Activated T-cell treated with anti-CD3 and anti-CD28 coated beads, Interleukin-2, amount 50 U/mL, for 24 hours (primary cell): ENCODE data around the gene PLCD3.

Source experiments
- DNase-seq: peaks from one replicate; pipeline ENCODE4 v3.0.0-alpha.2; 2020
- H3K27ac Mint-ChIP-seq: 2 replicates; pipeline ENCODE4 v1.8.0; 2020; ENCODE audit warnings: mild to moderate bottlenecking, mixed read lengths
- H3K27me3 Mint-ChIP-seq: 2 replicates; pipeline ENCODE4 v1.8.0; 2020; ENCODE audit warnings: mixed read lengths
- H3K36me3 Mint-ChIP-seq: 2 replicates; pipeline ENCODE4 v1.8.0; 2020; ENCODE audit warnings: low read depth, mixed read lengths
- H3K4me1 Mint-ChIP-seq: 2 replicates; pipeline ENCODE4 v1.8.0; 2020; ENCODE audit warnings: low read depth, mixed read lengths
- H3K4me3 Mint-ChIP-seq: 2 replicates; pipeline ENCODE4 v1.8.0; 2020; ENCODE audit warnings: mild to moderate bottlenecking, moderate library complexity, mixed read lengths
- H3K9me3 Mint-ChIP-seq: 2 replicates; pipeline ENCODE4 v1.8.0; 2020; ENCODE audit warnings: mixed read lengths

The PLCD3 gene

DNA sequence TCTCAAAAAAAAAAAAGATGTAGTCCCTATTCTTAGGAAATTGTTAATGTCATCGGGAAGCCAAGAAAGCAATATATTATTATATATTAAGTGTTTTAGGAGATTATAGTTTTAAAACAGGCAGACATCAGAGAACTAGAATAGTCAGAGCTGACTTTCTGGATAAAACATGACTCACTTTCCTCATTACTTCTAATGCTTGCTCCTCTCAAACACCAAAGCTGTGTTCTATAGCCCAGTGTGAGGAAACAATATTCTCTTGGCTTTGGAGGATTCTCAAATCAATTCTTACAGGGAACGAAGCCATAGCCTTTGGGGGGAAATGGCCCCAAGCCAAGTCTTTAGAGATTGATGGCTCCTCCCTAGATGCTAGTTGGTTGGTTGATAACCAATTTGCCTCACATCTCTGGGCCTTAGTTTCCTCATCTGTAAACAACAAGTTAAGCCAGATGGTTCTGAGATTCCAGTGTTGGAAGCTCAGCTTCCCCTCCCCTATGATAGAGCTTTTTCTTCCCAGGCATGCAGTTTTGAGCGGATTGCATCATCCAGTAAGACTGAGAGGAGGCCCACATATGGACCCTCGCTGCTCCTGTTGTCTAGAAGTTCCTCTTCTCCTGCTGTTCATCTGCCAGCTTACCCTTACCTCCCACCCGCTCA is 58.8 kb downstream of the PLCD3 start:
- H3K4me1 Mint-ChIP-seq: peaks cover 52% of the 10 kb centered on the region
- no peak for DNase-seq
- no peak overlapping the region for H3K4me3 Mint-ChIP-seq
- H3K27me3 Mint-ChIP-seq: no peaks in the 10 kb centered on the region
- peaks cover 80% of the 10 kb centered on the region for H3K36me3 Mint-ChIP-seq
- H3K27ac Mint-ChIP-seq: peak overlapping the region; percentile 14
- no peaks in the 10 kb centered on the region for H3K9me3 Mint-ChIP-seq

DNA sequence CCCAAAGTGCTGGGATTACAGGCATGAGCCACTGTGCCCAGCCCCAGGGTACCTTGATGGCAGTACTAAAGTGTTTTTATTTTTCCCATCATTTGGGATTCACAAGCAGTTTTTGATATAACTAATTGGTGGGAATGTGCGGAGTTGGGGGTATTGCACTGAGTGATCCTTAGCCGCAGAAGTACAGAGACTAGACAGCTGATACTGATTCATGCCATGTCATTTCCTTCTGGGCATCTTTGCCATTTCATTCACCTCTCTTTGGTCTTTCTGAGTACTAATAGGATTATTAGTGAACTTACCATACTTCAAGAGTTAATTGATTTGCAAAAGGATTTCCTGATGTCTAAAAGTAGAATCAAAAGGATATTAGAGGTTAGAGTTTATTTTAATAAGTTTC is 61.5 kb downstream of the PLCD3 start:
- Mint-ChIP-seq H3K27ac (peak overlapping the region; percentile 63), H3K4me1 (peaks cover 47% of the 10 kb centered on the region), H3K36me3 (peaks cover 80% of the 10 kb centered on the region), H3K4me3 (no peak overlapping the region), H3K9me3 (no peaks in the 10 kb centered on the region), H3K27me3 (no peaks in the 10 kb centered on the region)
- no peak for DNase-seq

DNA sequence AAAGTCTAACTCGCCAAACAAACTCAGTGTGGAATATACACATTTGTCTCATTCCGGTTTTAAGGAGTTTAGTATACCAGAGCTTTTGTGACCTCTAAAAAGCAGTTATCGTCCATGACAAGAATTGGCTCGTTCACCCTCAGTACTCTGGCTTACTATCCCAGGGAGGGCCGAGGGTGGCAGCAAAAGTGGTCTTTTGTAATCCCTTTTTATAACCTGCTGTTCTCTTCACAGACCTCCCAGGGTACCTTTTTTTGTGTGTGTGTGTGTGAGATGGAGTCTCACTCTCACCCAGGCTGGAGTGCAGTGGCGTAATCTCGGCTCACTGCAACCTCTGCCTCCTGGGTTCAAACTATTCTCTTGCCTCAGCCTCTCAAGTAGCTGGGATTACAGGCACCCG is 62.3 kb downstream of the PLCD3 start:
- H3K27me3 Mint-ChIP-seq: no peaks in the 10 kb centered on the region
- peaks cover 78% of the 10 kb centered on the region for H3K36me3 Mint-ChIP-seq
- DNase-seq: no peak
- peaks cover 47% of the 10 kb centered on the region for H3K4me1 Mint-ChIP-seq
- no peaks in the 10 kb centered on the region for H3K9me3 Mint-ChIP-seq
- peak overlapping the region; percentile 44 for H3K27ac Mint-ChIP-seq
- no peak overlapping the region for H3K4me3 Mint-ChIP-seq

DNA sequence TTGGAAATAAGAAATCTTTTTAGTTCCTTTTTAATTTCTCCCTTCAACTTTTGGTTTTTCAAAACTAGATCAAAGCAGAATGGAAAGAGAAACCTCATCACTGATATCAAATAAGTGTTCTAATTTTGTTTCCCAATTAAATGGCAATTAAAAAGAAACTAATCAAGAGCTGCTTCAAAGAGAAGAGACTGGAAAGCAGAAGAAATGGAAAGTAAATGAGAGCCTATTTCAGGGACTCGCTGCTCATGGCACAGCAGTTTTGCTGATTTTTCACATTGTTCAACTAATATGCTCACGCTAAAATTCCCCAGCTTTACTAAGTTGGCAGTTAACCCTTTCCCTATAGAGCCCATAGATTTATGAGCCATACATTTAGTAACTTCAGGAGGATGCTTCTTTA is 64.7 kb downstream of the PLCD3 start:
- no peaks in the 10 kb centered on the region for H3K9me3 Mint-ChIP-seq
- no peaks in the 10 kb centered on the region for H3K27me3 Mint-ChIP-seq
- H3K27ac Mint-ChIP-seq: peak overlapping the region; percentile 57
- no peak for DNase-seq
- peaks cover 74% of the 10 kb centered on the region for H3K36me3 Mint-ChIP-seq
- peaks cover 56% of the 10 kb centered on the region for H3K4me1 Mint-ChIP-seq
- no peak overlapping the region for H3K4me3 Mint-ChIP-seq

DNA sequence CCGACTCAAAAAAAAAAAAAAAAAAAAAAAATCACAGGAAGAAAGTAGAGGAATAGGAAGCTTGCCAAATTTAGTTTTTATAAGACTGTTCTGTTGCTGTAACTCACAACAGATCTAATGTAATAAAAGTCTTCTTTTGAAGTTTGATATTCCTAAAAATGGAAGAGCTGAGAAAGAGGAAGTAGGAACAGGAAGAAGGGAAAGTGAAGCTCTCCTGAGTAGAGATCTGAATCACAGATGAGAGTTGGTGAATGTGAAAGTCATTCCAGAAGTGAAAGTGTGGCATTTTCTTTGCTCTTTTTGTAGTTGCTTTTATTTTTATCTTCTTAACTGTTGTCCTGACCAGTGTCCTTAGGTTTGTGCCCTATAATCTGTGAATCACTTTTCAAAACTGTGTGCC is 69.1 kb downstream of the PLCD3 start:
- Mint-ChIP-seq H3K9me3 (no peaks in the 10 kb centered on the region), H3K27me3 (no peaks in the 10 kb centered on the region), H3K36me3 (peaks cover 79% of the 10 kb centered on the region), H3K4me3 (peak overlapping the region; percentile 93), H3K27ac (peak overlapping the region; percentile 87), H3K4me1 (peaks cover 60% of the 10 kb centered on the region)
- no peak for DNase-seq

DNA sequence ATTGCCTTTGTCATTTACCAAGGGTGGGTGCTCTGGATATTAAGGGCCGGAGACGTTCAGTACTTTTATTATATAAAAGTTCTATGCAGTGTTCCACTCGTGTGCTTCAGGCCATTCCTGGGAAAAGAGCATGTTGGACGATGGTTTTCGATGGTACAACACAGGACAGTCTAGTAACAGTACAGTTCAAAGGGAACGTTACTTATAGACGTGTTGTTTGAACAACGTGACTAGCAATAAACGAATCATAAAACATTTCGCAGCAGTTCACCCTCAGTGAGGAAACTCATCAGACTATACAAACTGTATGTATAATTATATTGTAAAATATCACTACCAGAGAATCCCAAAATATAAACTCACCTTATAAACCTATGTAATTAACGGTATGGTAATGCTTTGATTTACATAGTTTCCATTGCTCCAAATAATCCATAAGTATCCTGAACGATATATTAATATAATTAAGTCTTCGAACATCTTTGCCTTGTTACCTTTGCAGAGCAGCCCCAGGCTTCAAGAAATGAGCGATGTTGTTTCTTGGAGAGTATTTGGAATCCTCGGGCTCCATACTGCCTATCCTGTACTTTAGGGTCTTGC is 70.6 kb downstream of the PLCD3 start:
- Mint-ChIP-seq H3K9me3 (no peaks in the 10 kb centered on the region), H3K4me1 (peaks cover 51% of the 10 kb centered on the region), H3K36me3 (peaks cover 65% of the 10 kb centered on the region), H3K27me3 (no peaks in the 10 kb centered on the region), H3K4me3 (peak overlapping the region; percentile 93), H3K27ac (peak overlapping the region; percentile 99)
- DNase-seq: no peak

DNA sequence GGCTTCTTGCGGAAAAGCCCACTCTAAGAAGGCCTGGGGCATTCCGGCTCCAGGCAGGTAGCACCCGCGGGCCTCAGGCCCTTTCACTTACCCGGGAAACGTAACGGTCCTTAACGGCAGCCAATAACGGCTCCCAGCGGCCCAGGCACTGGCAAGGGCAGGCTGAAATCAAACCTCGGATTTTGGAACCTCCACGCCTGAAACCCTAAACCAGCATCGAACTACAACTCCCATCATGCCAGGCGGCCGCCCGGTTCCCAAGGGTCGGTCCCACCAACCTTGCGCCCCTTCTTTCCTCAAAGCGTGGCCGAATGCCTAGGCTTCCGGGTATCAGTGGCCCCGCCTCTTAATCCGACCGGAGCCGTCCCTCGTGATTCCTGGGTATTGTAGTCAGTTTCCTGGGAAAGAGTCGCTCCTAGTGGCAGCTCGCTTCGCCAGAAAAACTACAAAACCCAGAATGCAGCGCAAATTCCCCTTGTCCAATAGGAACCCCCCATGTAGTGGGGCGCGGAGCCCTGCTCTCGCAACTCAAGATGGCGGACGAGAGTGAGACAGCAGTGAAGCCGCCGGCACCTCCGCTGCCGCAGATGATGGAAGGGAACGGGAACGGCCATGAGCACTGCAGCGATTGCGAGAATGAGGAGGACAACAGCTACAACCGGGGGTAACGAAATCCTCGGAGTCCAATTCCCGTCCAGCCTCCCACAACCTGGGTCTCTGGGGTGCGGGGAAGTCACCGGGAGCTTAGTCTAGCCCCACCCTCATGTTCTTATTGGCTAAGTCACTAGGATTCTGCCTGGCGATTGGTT is 71.3 kb downstream of the PLCD3 start, which contains the start of gene NMT1:
Gene NMT1 (plus strand): TSS at position 521 of the 809 bp plus-strand sequence. CDS start 13 bp downstream, at position 534.
- H3K4me1 Mint-ChIP-seq: peaks cover 52% of the 10 kb centered on the region

DNA sequence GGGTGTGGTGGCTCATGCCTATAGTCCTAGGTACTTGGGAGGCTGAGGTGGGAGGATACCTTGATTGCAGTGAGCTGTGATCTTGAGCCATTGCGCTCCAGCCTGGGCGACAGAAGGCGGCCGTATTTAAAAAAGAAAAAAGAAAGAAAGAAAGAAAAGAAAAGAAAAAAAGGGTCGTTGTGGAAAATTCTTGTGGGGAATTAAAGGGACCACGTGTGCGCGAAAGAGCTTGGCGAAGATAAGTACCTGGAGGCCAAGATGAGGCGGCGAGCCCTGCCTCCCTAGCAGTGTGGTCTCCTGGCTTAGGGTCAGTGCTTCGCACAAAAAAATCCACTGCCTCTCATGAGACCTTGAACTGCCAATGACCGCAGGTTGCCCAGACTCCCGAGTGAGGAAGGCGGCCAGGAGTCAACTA is 71.9 kb downstream of the PLCD3 start:
- no peaks in the 10 kb centered on the region for H3K27me3 Mint-ChIP-seq
- H3K36me3 Mint-ChIP-seq: peaks cover 63% of the 10 kb centered on the region
- H3K4me1 Mint-ChIP-seq: peaks cover 53% of the 10 kb centered on the region
- no peak for DNase-seq
- H3K27ac Mint-ChIP-seq: peak overlapping the region; percentile 99
- no peaks in the 10 kb centered on the region for H3K9me3 Mint-ChIP-seq
- H3K4me3 Mint-ChIP-seq: peak overlapping the region; percentile 93

More for the DNA sequence above, 71.3 kb downstream of the PLCD3 start, which contains the start of gene NMT1:
- Mint-ChIP-seq H3K4me3 (peak within 1 kb of the TSS; percentile 93), H3K27me3 (no peaks in the 10 kb centered on the region), H3K36me3 (peaks cover 64% of the 10 kb centered on the region), H3K9me3 (no peaks in the 10 kb centered on the region), H3K27ac (peak within 1 kb of the TSS; percentile 99)
- peak; percentile 95 for DNase-seq
